Thyroid gland (tissue), 4 donors: ENCODE data around the gene DGUOK. TPM values are rescaled to one million over a fixed set of nuclear protein-coding genes. Genes with fewer than 3 reads are reported as not detected.

Experiments
- DNase-seq, 2 donors: peaks; one replicate each; pipeline ENCODE4 v3.0.0-alpha.2; 2019
- H3K27ac ChIP-seq, 3 donors: fragments of 200-600 bp; sonication (generic); 1 replicate in 2 of 3; 2 replicates in 1 of 3; pipeline ENCODE4 v1.5.1; 2016 to 2019; ENCODE audit warnings: mild to moderate bottlenecking in 1 of 3, moderate library complexity in 1 of 3
- H3K27me3 ChIP-seq: fragments of 200-600 bp; sonication (generic); one replicate; pipeline ENCODE4 v1.5.1; 2019
- H3K36me3 ChIP-seq, 2 donors: fragments of 200-600 bp; sonication (generic); one replicate each; pipeline ENCODE4 v1.5.1; 2016 to 2019
- H3K4me1 ChIP-seq, 2 donors: fragments of 200-600 bp; sonication (generic); one replicate each; pipeline ENCODE4 v1.5.1; 2017 to 2019
- H3K4me3 ChIP-seq, 3 donors: fragments of 200-600 bp; sonication (generic); replicated peaks in 1 of 3; 1 replicate in 2 of 3; 2 replicates in 1 of 3; pipeline ENCODE4 v1.5.1; 2016; ENCODE audit warnings: mild to moderate bottlenecking in 1 of 3
- H3K9me3 ChIP-seq: fragments of 200-600 bp; sonication (generic); one replicate; pipeline ENCODE4 v1.5.1; 2017
- CTCF ChIP-seq, 6 experiments: fragments of 200-600 bp in 3 of 6; fragments of 450-650 bp in 3 of 6; sonication (generic) in 3 of 6; IDR thresholded peaks; one replicate each; pipeline ENCODE4 v1.5.1; 2016 to 2019; ENCODE audit warnings: antibody characterized with exemption in 6 of 6, mild to moderate bottlenecking in 2 of 6, inconsistent platforms in 1 of 6, moderate library complexity in 1 of 6
- POLR2A ChIP-seq, 2 donors: fragments of 450-650 bp; IDR thresholded peaks; one replicate each; pipeline ENCODE4 v1.6.1; 2017; ENCODE audit warnings: antibody characterized with exemption in 2 of 2, mild to moderate bottlenecking in 2 of 2, moderate library complexity in 1 of 2
- WGBS, 2 donors: methylation state at CpG; one replicate each; pipeline ENCODE4 v1.1.5; 2017; 5-methylcytosine and 5-hydroxymethylcytosine counted together
- intact Hi-C: fragments of 100-400 bp; cut with DNase I; formaldehyde crosslinking; loops from one replicate; pipeline ENCODE4 v1.15.1; 2023
- total RNA-seq, 4 donors: library from RNA; depleted of rRNA; stranded (reverse); fragments of >200 nt; gene quantifications; one replicate each; pipeline ENCODE4 v1.2.3, GENCODE V29; 2016

DGUOK gene
- total RNA-seq, 4 donors from 2014 or later: 41.8 to 65.8 (median 46.9) TPM

GRCh38 chr2:73946215-73946614 lies 19.5 kb downstream of the DGUOK start:
- H3K4me1 ChIP-seq: no peaks in the 10 kb centered on the region
- DNase-seq: no peak
- no peak overlapping the region for H3K4me3 ChIP-seq
- H3K9me3 ChIP-seq: no peaks in the 10 kb centered on the region
- no peaks in the 10 kb centered on the region for H3K27me3 ChIP-seq
- TF ChIP-seq POLR2A (IDR thresholded peaks at IDR 0.05) (no peak), CTCF (IDR thresholded peaks at IDR 0.05) (no peak)
- intact Hi-C loops: no loop called here
- WGBS, 2 donors: 95 to 97% methylated on average over 1 of the region's 1 CpG
- peaks cover 18 to 31% of the 10 kb centered on the region in 2 donors for H3K36me3 ChIP-seq
- H3K27ac ChIP-seq: no peak overlapping the region

- Histone ChIP-seq H3K4me3 (no peak overlapping the region), H3K9me3 (no peaks in the 10 kb centered on the region), H3K4me1 (no peaks in the 10 kb centered on the region), H3K36me3 (peaks cover 22 to 34% of the 10 kb centered on the region in 2 donors), H3K27ac (no peak overlapping the region), H3K27me3 (no peaks in the 10 kb centered on the region)
- intact Hi-C loops: no loop called here
- WGBS, 2 donors: 85 to 90% methylated on average over 3 of the region's 3 CpGs
- TF ChIP-seq CTCF (IDR thresholded peaks at IDR 0.05): no peak
- no peak for DNase-seq
Measured at GRCh38 chr2:73946666-73947065, 20.0 kb downstream of the DGUOK start.

GRCh38 chr2:73947412-73948018 lies 20.8 kb downstream of the DGUOK start:
- Histone ChIP-seq H3K4me1 (no peaks in the 10 kb centered on the region), H3K9me3 (no peaks in the 10 kb centered on the region), H3K4me3 (no peak overlapping the region), H3K27me3 (no peaks in the 10 kb centered on the region), H3K27ac (no peak overlapping the region), H3K36me3 (peaks cover 22 to 37% of the 10 kb centered on the region in 2 donors)
- no peak for TF ChIP-seq POLR2A (IDR thresholded peaks at IDR 0.05)
- no peak for TF ChIP-seq CTCF (IDR thresholded peaks at IDR 0.05)
- intact Hi-C loops: no loop called here
- WGBS, 2 donors: 90 to 96% methylated on average over 5 of the region's 5 CpGs
- no peak for DNase-seq

- Histone ChIP-seq H3K4me1 (no peaks in the 10 kb centered on the region), H3K27me3 (no peaks in the 10 kb centered on the region), H3K36me3 (peaks cover 22 to 44% of the 10 kb centered on the region in 2 donors), H3K9me3 (no peaks in the 10 kb centered on the region), H3K27ac (no peak overlapping the region), H3K4me3 (no peak overlapping the region)
- intact Hi-C loops: no loop called here
- DNase-seq: no peak
- TF ChIP-seq POLR2A (IDR thresholded peaks at IDR 0.05): no peak
- no peak for TF ChIP-seq CTCF (IDR thresholded peaks at IDR 0.05)
Measured at GRCh38 chr2:73949802-73950201, 23.1 kb downstream of the DGUOK start.

- Histone ChIP-seq H3K27me3 (no peaks in the 10 kb centered on the region), H3K27ac (no peak overlapping the region), H3K4me3 (no peak overlapping the region), H3K9me3 (no peaks in the 10 kb centered on the region), H3K36me3 (peaks cover 35 to 41% of the 10 kb centered on the region in 2 donors), H3K4me1 (no peaks in the 10 kb centered on the region)
- peak in 1 of 2 donors; percentile 12 for DNase-seq
- 66 to 73% methylated on average over 12 of the region's 12 CpGs for WGBS, 2 donors
- intact Hi-C loops: no loop called here
- TF ChIP-seq POLR2A (IDR thresholded peaks at IDR 0.05): no peak
- TF ChIP-seq CTCF (IDR thresholded peaks at IDR 0.05): no peak
Measured at GRCh38 chr2:73952499-73953446, 26.1 kb downstream of the DGUOK start.
